Measurements from ENCODE around the gene TOMM6.
A peak's percentile ranks its signal among the peaks of the same experiment; 100 is the strongest.

The TOMM6 gene

GRCh38 chr6:41780551-41781365 lies 6.7 kb upstream of the TOMM6 start, which contains the start of gene PRICKLE4:
Gene PRICKLE4, plus strand, starts transcription at chr6:41780782. Its CDS starts 2,692 bp downstream, at chr6:41783474.
- DNase-seq, result peak; percentile 54
- H3K27ac ChIP-seq, result no peak within 1 kb of the TSS

GRCh38 chr6:41781366-41781730 lies 6.1 kb upstream of the TOMM6 start:
- no peak for TF ChIP-seq CTCF (IDR thresholded peaks at IDR 0.05; ENCODE audit: low read depth, low read length)
- Histone ChIP-seq H3K36me3 (peaks cover 4% of the 10 kb centered on the region), H3K27me3 (ENCODE audit: insufficient read depth, low read depth, severe bottlenecking) (no peaks in the 10 kb centered on the region)

More at GRCh38 chr6:41780551-41781365, 6.7 kb upstream of the TOMM6 start, which contains the start of gene PRICKLE4:
- Histone ChIP-seq H3K4me3 (ENCODE audit: low read depth, low read length) (peak within 1 kb of the TSS; percentile 60), H3K27me3 (ENCODE audit: insufficient read depth, low read depth, severe bottlenecking) (no peaks in the 10 kb centered on the region), H3K9me3 (ENCODE audit: severe bottlenecking) (no peaks in the 10 kb centered on the region), H3K36me3 (peaks cover 6% of the 10 kb centered on the region)
- TF ChIP-seq CTCF (IDR thresholded peaks at IDR 0.05; ENCODE audit: low read depth, low read length), result no peak

GRCh38 chr6:41783106-41783780 lies 4.3 kb upstream of the TOMM6 start:
- no peak for TF ChIP-seq CTCF (IDR thresholded peaks at IDR 0.05; ENCODE audit: low read depth, low read length)
- Histone ChIP-seq H3K4me3 (ENCODE audit: low read depth, low read length) (no peak overlapping the region), H3K27ac (no peak overlapping the region), H3K36me3 (peaks cover 4% of the 10 kb centered on the region), H3K27me3 (ENCODE audit: insufficient read depth, low read depth, severe bottlenecking) (no peaks in the 10 kb centered on the region), H3K9me3 (ENCODE audit: severe bottlenecking) (no peaks in the 10 kb centered on the region)
- no peak for DNase-seq

More at GRCh38 chr6:41781366-41781730, 6.1 kb upstream of the TOMM6 start:
- peak overlapping the region; percentile 53; the same call in 1 of the 2 replicates for H3K4me3 ChIP-seq (ENCODE audit: low read depth, low read length)
- no peaks in the 10 kb centered on the region for H3K9me3 ChIP-seq (ENCODE audit: severe bottlenecking)
- DNase-seq, result no peak
- H3K27ac ChIP-seq, result no peak overlapping the region

- Histone ChIP-seq H3K27me3 (ENCODE audit: insufficient read depth, low read depth, severe bottlenecking) (no peaks in the 10 kb centered on the region), H3K4me3 (ENCODE audit: low read depth, low read length) (no peak overlapping the region), H3K27ac (no peak overlapping the region), H3K9me3 (ENCODE audit: severe bottlenecking) (no peaks in the 10 kb centered on the region), H3K36me3 (peaks cover 16% of the 10 kb centered on the region)
- DNase-seq, result no peak
- TF ChIP-seq CTCF (IDR thresholded peaks at IDR 0.05; ENCODE audit: low read depth, low read length), result no peak
These were observed 2.8 kb upstream of the TOMM6 start for GRCh38 chr6:41784581-41785171.

- no peak overlapping the region for H3K4me3 ChIP-seq (ENCODE audit: low read depth, low read length)
- H3K27ac ChIP-seq, result no peak overlapping the region
- no peaks in the 10 kb centered on the region for H3K9me3 ChIP-seq (ENCODE audit: severe bottlenecking)
- TF ChIP-seq CTCF (IDR thresholded peaks at IDR 0.05; ENCODE audit: low read depth, low read length), result no peak
- no peak for DNase-seq
- H3K27me3 ChIP-seq (ENCODE audit: insufficient read depth, low read depth, severe bottlenecking), result no peaks in the 10 kb centered on the region
- H3K36me3 ChIP-seq, result peaks cover 22% of the 10 kb centered on the region
These were observed 2.2 kb upstream of the TOMM6 start for GRCh38 chr6:41785254-41785653.

Measured in WERI-Rb-1 (cell line).